Esophagus (tissue), 2 donors: ENCODE data around the gene PSMB7. TPM values are rescaled to one million over a fixed set of nuclear protein-coding genes. Genes with fewer than 3 reads are reported as not detected.

Experiments used
- H3K27ac ChIP-seq, 2 donors: one replicate each; pipeline ENCODE4 v1.5.1; 2013; ENCODE audit warnings: low read depth in 2 of 2, mild to moderate bottlenecking in 2 of 2, inconsistent platforms in 1 of 2, low read length in 1 of 2, moderate library complexity in 1 of 2
- H3K27me3 ChIP-seq, 2 donors: one replicate each; pipeline ENCODE4 v1.6.1; 2013; ENCODE audit warnings: low read length in 2 of 2, control low read depth in 1 of 2, mild to moderate bottlenecking in 1 of 2; ENCODE audit not compliant: insufficient read depth in 2 of 2, control insufficient read depth in 1 of 2
- H3K36me3 ChIP-seq, 2 donors: one replicate each; pipeline ENCODE4 v1.6.1; 2013; ENCODE audit warnings: low read length in 1 of 2; ENCODE audit not compliant: control insufficient read depth in 2 of 2, insufficient read depth in 2 of 2
- H3K4me1 ChIP-seq, 2 donors: one replicate each; pipeline ENCODE4 v1.6.1; 2013; ENCODE audit warnings: low read length in 1 of 2; ENCODE audit not compliant: control insufficient read depth in 2 of 2, insufficient read depth in 2 of 2
- H3K4me3 ChIP-seq, 2 donors: one replicate each; pipeline ENCODE4 v1.5.1; 2013; ENCODE audit warnings: low read length in 2 of 2, mild to moderate bottlenecking in 2 of 2, low read depth in 1 of 2, moderate library complexity in 1 of 2
- H3K9me3 ChIP-seq, 2 donors: one replicate each; pipeline ENCODE4 v1.6.1; 2013; ENCODE audit warnings: mild to moderate bottlenecking in 2 of 2, low read depth in 1 of 2, low read length in 1 of 2, moderate library complexity in 1 of 2; ENCODE audit not compliant: control insufficient read depth in 2 of 2, insufficient read depth in 1 of 2
- WGBS, 2 donors: extraction: QIAGEN DNeasy Blood & Tissue Kit; methylation state at CpG; one replicate each; pipeline ENCODE4 v1.1.7; 2013; 5-methylcytosine and 5-hydroxymethylcytosine counted together
- polyA plus RNA-seq, 2 donors: library from polyadenylated mRNA; stranded (reverse); fragments of 200-250 nt; gene quantifications; one replicate each; pipeline ENCODE4 v1.2.3, GENCODE V29; 2013
- donor health status: healthy with polysubstance abuse.
- donor health status: Bipolar disorder and iron deficiency.

The PSMB7 gene
- polyA plus RNA-seq, 2 donors = 137 to 190 TPM

GRCh38 chr9:124453586-124454191, 38.4 kb upstream of the PSMB7 start:
- no peaks in the 10 kb centered on the region for H3K36me3 ChIP-seq
- H3K4me3 ChIP-seq = peak overlapping the region; percentile 16 to 18
- H3K27me3 ChIP-seq = peaks cover 0 to 4% of the 10 kb centered on the region in 2 donors
- no peak overlapping the region for H3K27ac ChIP-seq
- H3K4me1 ChIP-seq = peaks cover 3 to 14% of the 10 kb centered on the region in 2 donors
- WGBS, 2 donors = 26 to 28% methylated on average over 33 to 35 of the region's 35 CpGs
- no peaks in the 10 kb centered on the region for H3K9me3 ChIP-seq

GRCh38 chr9:124452841-124453585, 37.8 kb upstream of the PSMB7 start:
- 38 to 39% methylated on average over 62 to 85 of the region's 85 CpGs for WGBS, 2 donors
- H3K27me3 ChIP-seq = peaks cover 0 to 4% of the 10 kb centered on the region in 2 donors
- H3K4me1 ChIP-seq = peaks cover 3 to 14% of the 10 kb centered on the region in 2 donors
- no peaks in the 10 kb centered on the region for H3K9me3 ChIP-seq
- H3K27ac ChIP-seq = no peak overlapping the region
- peak overlapping the region; percentile 16 to 18 for H3K4me3 ChIP-seq
- H3K36me3 ChIP-seq = no peaks in the 10 kb centered on the region

- Histone ChIP-seq H3K27ac (no peak overlapping the region), H3K9me3 (no peaks in the 10 kb centered on the region), H3K27me3 (peaks cover 0 to 4% of the 10 kb centered on the region in 2 donors), H3K4me3 (no peak overlapping the region), H3K4me1 (peaks cover 3 to 14% of the 10 kb centered on the region in 2 donors), H3K36me3 (no peaks in the 10 kb centered on the region)
- 80 to 81% methylated on average over 19 of the region's 19 CpGs for WGBS, 2 donors
Measured at GRCh38 chr9:124452326-124452725, 37.1 kb upstream of the PSMB7 start.

DNA sequence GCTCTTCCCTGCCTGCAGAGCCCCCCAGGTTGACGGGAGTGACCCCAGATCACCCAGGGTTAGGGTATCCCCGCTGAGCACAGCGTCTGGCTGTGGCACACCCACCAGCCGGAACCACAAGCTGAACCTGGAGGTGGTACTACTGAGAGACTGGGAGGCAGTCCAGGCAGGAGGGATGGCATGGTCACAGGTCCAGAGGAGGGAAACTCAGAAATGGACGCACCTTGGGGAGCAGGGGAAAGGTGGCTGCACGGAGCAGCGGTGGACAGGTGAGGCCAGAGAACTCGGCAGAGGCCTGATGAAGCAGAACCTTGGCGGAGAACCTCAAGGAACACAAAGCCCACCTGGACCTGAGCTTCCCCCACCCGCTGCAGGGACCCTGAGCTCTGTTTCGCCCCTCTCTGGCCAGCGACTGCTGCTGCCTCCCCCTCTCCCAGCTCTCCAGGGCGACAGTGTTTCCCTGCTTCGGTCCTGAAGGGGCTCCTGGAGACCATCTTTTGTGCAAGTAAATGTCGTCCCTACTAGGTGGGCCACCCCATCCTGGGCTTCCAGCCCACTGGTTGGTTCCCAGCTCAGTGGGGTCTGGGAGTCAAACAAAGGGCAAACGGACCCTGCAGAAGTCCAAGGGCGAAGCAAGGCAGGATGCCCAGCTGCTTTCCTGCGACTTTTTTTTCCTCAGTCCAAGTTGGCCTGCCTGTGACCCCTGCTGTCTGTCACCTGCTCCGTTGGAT, 35.9 kb upstream of the PSMB7 start:
- WGBS, 2 donors = 41 to 48% methylated on average over 18 to 19 of the region's 19 CpGs
- H3K27me3 ChIP-seq = peaks cover 0 to 4% of the 10 kb centered on the region in 2 donors
- no peaks in the 10 kb centered on the region for H3K36me3 ChIP-seq
- no peaks in the 10 kb centered on the region for H3K9me3 ChIP-seq
- H3K4me3 ChIP-seq = peak overlapping the region in 1 of 2 donors; percentile 1
- no peak overlapping the region for H3K27ac ChIP-seq
- H3K4me1 ChIP-seq = peaks cover 3 to 14% of the 10 kb centered on the region in 2 donors

DNA sequence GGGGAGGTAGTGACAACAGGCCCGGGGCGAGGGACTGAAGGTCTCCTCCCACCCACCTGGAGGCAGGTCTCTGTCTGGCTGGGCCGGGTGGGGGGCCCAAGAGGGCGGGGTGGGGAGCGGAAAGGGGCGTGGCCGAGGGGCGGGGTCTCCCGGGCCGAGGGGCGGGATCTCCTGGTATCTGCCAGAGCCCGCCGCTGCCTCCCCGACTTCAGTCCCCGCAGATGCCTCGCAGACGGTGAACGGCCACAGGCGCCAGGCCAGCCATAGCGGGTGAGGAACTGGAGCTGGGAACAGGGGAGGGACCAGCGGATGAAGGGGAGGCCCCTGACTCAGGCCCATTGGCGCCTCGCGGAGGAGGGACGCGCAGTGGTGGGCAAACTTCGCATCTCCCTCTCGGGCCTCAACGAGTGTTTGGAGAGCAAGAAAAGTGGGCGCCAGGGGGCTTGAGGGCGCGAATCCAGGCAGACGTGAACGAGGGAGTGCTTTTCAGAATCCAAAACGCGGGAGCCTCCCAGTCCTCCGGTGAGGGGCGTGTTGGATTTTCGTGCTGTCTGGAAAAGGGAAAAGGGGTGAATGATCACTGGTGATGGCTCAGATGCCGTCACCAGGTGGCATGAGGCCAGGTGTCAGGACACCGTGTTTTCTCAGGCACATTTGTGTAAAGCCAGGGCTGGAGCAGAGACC, 35.1 kb upstream of the PSMB7 start, which contains the start of gene ADGRD2:
Gene ADGRD2 (plus strand): TSS at position 211 of the 684 bp plus-strand sequence. CDS start 1,216 bp downstream, outside the sequence.
- Histone ChIP-seq H3K4me3 (peak within 1 kb of the TSS in 1 of 2 donors; percentile 1), H3K4me1 (peaks cover 3 to 14% of the 10 kb centered on the region in 2 donors), H3K27ac (no peak within 1 kb of the TSS), H3K9me3 (no peaks in the 10 kb centered on the region), H3K36me3 (no peaks in the 10 kb centered on the region), H3K27me3 (peaks cover 0 to 4% of the 10 kb centered on the region in 2 donors)
- 7 to 9% methylated on average over 33 to 41 of the region's 41 CpGs for WGBS, 2 donors

DNA sequence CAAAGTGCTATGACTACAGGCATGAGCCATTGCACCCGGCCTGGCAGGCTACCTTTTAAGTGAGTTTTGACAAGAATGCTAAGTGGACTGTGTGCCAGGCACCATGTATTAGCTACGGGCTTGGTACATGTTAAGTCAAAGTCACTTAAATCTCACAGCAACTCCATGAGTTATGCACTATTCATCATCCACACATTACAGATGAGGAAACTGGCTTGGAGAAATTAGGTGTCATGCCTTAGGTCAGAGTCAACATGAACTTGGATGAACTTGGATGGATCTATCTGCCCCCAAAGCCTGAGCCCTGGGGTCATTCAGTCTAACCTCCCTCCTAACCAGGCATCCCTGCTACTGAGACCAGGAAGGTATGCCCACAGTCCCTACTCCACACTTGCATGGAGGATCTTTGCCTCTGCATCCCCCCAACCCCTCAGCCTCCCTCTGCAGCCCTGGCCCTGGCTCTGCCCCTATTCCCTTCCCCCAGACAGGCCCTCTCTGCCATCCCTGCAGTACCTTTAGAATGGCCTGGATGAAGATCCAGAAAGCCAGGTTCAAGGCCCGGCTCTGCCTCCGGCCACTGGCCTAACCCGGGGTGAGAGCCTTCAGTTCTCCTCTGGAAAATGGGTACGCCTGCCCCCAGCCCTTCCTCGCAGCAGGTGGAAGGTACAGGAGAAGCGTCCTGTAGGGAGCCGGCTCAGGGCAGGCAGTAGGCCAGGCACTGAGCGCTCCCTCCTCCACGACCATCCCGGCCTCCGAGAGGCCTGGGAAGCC, 34.3 kb upstream of the PSMB7 start:
- WGBS, 2 donors = 84 to 89% methylated on average over 13 of the region's 13 CpGs
- H3K4me3 ChIP-seq = no peak overlapping the region
- H3K9me3 ChIP-seq = no peaks in the 10 kb centered on the region
- H3K27ac ChIP-seq = no peak overlapping the region
- H3K36me3 ChIP-seq = no peaks in the 10 kb centered on the region
- H3K4me1 ChIP-seq = peaks cover 3 to 14% of the 10 kb centered on the region in 2 donors
- H3K27me3 ChIP-seq = peaks cover 0 to 4% of the 10 kb centered on the region in 2 donors

- H3K27me3 ChIP-seq = peaks cover 0 to 4% of the 10 kb centered on the region in 2 donors
- no peaks in the 10 kb centered on the region for H3K36me3 ChIP-seq
- H3K9me3 ChIP-seq = no peaks in the 10 kb centered on the region
- no peak overlapping the region for H3K4me3 ChIP-seq
- WGBS, 2 donors = 73 to 82% methylated on average over 7 of the region's 7 CpGs
- H3K27ac ChIP-seq = no peak overlapping the region
- peaks cover 0 to 11% of the 10 kb centered on the region in 2 donors for H3K4me1 ChIP-seq
Measured at GRCh38 chr9:124448019-124448418, 32.8 kb upstream of the PSMB7 start.

GRCh38 chr9:124447297-124447661, 32.0 kb upstream of the PSMB7 start:
- Histone ChIP-seq H3K27me3 (no peaks in the 10 kb centered on the region), H3K27ac (no peak overlapping the region), H3K36me3 (no peaks in the 10 kb centered on the region), H3K4me1 (peaks cover 0 to 7% of the 10 kb centered on the region in 2 donors), H3K9me3 (no peaks in the 10 kb centered on the region), H3K4me3 (no peak overlapping the region)
- 76 to 78% methylated on average over 4 of the region's 4 CpGs for WGBS, 2 donors
